GM12874 (cell line): ENCODE data around the gene ABHD6.
A peak's percentile ranks its signal among the peaks of the same experiment; 100 is the strongest.

ENCODE experiments used
- TF ChIP-seq, protein P1 (sequence below): IDR thresholded peaks from 2 replicates; pipeline ENCODE4 v1.5.1; 2011; ENCODE audit warnings: low read depth, mild to moderate bottlenecking, control low read depth, low read length, moderate library complexity; ENCODE audit not compliant: insufficient read depth

Gene ABHD6

DNA sequence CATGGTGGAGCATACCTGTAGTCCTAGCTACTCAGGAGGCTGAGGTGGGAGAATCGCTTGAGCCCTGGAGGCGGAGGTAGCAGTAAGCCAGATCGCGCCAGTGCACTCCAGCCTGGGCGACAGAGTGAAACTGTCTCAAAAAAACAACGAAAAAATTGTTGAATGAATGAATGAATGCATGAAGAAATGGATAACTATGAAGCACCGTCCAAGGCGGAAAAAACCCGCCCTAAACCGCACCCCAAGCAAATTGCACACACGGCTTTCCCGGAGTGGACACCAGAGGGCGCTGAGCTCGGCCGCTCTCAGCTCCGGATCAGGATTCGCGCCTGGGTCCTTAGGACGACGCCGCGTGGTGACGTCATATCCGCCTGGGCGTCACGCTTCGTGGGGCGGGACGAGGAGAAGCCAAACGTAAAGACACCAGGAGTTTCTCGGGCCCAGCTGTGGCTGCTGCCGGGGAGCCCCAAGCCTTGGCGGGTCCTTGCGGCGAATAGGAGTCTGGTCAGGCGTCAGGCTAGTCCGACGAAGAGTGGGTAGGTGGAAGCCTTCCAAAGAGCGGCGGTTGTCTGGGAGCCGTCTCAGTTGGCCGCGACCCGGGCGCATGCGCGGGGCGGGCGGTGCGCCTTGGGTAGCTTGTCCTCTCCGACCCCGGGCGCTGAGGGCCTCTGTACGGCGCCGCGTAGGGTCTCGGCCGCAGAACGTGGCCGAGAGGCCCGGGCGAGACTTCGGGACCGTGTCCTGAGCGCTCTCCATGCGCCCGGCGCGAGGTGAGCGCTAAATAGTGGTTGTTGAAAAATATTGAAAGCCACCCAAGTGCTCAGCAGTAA is 68.5 kb downstream of the ABHD6 start, which contains the start of the genes HTD2 and RPP14:
HTD2 (plus strand) TSS at position 639 of the 830 bp plus-strand sequence. CDS start 11,094 bp downstream, outside the sequence.
RPP14 (plus strand) TSS at position 364 of the 830 bp plus-strand sequence. CDS start 4,085 bp downstream, outside the sequence.
- TF ChIP-seq, protein P1, sequence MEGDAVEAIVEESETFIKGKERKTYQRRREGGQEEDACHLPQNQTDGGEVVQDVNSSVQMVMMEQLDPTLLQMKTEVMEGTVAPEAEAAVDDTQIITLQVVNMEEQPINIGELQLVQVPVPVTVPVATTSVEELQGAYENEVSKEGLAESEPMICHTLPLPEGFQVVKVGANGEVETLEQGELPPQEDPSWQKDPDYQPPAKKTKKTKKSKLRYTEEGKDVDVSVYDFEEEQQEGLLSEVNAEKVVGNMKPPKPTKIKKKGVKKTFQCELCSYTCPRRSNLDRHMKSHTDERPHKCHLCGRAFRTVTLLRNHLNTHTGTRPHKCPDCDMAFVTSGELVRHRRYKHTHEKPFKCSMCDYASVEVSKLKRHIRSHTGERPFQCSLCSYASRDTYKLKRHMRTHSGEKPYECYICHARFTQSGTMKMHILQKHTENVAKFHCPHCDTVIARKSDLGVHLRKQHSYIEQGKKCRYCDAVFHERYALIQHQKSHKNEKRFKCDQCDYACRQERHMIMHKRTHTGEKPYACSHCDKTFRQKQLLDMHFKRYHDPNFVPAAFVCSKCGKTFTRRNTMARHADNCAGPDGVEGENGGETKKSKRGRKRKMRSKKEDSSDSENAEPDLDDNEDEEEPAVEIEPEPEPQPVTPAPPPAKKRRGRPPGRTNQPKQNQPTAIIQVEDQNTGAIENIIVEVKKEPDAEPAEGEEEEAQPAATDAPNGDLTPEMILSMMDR = peak; percentile 95

DNA sequence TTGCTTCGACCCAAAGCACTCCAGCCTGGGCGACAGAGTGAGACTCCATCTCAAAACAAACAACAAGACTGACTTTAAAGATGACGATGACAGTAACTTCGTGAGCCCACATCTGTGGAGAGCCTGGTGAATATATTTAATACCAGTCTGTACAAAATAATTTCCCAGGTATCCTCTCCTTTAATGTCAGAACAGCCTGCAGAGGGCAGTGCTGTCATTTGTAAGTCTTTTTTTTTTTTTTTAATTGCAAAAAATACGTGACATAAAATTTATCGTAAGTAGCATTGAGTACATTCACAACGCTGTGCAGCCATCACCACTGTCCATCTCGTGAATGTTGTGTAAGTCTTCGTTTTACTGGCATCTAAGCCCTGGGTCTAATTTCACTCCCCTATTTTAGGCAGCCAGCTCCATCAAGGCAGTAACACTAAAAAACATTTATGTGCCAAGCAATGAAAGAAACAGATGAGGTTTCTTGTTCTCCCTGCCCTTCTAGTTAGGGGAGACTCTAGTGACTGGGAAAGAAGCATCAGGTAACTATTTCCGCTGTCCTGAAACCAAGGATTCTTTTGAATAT is 70.1 kb downstream of the ABHD6 start:
- TF ChIP-seq, protein P1 = peak; percentile 34; the same call in 1 of the 2 replicates

DNA sequence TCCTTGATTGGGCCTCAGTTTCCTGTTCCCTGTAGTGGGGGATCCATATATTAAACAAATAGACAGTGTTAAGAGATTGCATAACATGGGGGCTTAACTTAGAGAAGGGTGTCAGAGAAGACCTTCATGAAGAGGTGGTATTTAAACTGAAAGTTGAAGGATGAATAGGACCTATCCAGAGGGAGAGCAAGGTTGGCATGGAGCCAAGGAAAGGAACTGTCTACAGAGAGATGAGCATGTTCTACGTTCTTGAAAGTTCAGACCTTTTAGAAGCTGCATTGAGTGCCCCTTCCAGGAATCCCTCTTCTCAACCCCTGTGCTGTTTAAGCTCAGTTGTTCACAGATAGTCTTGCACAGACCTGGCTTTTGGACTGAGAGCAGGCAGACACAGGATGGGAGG is 71.1 kb downstream of the ABHD6 start:
- TF ChIP-seq, protein P1 = no peak

DNA sequence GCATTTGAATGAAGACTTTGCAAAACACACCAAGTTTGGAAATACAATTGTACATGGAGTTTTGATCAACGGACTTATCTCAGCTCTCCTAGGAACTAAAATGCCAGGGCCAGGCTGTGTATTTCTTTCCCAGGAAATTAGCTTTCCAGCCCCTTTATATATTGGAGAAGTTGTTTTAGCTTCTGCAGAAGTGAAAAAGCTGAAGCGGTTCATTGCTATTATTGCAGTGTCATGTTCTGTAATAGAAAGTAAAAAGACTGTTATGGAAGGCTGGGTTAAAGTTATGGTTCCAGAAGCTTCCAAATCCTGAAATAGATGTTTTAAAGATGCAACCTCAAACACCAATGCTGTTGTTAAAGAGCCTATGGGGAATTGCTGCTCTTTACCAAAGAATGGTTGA is 80.2 kb downstream of the ABHD6 start:
- TF ChIP-seq, protein P1 = no peak

DNA sequence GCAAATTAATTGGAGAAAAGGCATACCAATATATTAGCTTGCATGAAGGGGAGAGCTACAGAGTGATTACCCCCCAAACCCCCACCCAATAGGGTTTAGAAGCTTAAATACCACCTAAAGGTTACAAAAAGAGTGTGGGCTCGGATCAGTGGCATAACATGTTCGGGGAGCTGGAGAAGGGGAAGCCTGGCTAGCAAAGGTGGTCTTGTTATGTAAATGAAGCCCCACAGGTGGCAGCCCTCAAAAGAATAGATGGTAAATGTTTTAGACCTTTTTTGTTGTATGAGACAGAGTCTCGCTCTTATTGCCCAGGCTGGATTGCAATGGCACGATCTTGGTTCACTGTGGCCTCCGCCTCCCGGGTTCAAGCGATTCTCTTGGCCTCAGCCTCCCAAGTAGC is 84.2 kb downstream of the ABHD6 start:
- TF ChIP-seq, protein P1 = no peak

DNA sequence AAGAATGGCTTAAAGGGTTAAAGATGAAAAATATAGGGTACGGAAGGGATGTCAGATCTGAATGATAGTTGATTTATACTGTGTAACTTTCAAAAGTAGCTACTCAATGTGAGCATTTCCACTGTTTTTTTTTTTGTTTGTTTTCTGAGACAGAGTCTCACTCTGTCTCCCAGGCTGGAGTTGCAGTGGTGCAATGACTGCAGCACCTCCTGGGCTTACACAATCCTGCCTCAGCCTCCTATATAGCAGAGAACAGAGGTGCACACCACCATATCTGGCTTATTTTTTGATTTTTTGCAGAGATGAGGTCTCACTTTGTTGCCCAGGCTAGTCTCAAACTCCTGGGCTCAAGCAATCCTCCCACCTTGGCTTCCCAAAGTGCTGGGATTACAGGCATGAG is 85.2 kb downstream of the ABHD6 start:
- TF ChIP-seq, protein P1 = no peak

DNA sequence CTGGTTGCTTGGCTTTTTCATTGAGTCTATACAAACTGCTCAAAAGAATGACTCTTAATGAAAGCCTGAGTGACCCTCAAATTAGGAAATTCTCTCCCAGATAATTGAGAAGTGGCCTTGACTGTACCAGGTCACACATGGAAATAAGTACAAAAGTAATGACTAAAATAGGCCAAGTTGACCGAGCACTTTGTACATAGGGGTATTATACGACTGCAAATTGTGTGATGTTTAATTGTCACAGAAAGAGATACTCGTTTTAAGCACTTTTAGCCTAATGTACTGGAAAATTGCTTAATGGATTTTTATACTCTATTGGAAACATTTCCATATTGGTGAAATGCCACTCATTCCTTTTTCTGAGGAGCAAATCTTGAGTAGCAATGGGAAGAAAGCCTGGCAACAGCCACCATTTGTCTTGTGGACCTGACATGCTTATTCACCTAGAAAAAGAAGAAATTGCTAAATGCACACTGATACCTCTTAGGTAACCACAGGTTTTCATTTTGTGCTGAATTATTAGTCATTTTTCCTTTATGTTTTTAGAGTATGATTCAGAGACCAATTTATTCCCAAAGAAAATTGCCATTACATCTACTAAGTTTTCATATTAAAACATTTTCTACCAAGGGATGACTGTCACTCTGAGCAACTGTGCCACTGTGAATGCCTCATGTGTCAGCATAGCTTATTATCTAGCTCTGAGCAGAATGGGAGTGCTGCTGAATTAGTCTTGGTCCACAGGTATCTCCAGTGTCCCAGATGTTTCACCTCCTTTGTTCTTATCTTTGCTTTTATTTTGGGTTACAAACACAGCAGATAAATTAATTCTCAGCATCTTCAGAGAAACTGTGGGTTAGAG is 86.2 kb downstream of the ABHD6 start:
- TF ChIP-seq, protein P1 = no peak
